GM12892 (cell line): ENCODE data around the gene NME9.

ENCODE experiments used
- DNase-seq: peaks from one replicate; pipeline ENCODE4 v3.0.0; 2011; ENCODE audit not compliant: insufficient read length
- FAIRE-seq: peaks from 2 replicates; lab custom pipeline; 2011; peaks lifted over from hg19 to GRCh38; lab: Jason Lieb, UNC
- POLR2A ChIP-seq: IDR thresholded peaks from 2 replicates; pipeline ENCODE4 v1.6.1; 2011; ENCODE audit warnings: low read depth, low read length, control low read depth
- POLR2AphosphoS5 ChIP-seq: IDR thresholded peaks from 2 replicates; pipeline ENCODE4 v1.6.1; 2011; ENCODE audit warnings: low read depth, low read length, control low read depth
- TAF1 ChIP-seq: IDR thresholded peaks from 2 replicates; pipeline ENCODE4 v1.6.1; 2011; ENCODE audit warnings: low read depth, mild to moderate bottlenecking, control low read depth, low read length, borderline replicate concordance

Gene NME9

GRCh38 chr3:138370321-138370720 lies 40.7 kb upstream of the NME9 start:
- TF ChIP-seq POLR2AphosphoS5 (no peak), TAF1 (no peak), POLR2A (no peak)
- no peak for FAIRE-seq
- DNase-seq, result no peak

- TF ChIP-seq POLR2A, result no peak
- no peak for TF ChIP-seq TAF1
- TF ChIP-seq POLR2AphosphoS5, result no peak
- DNase-seq (no peak), FAIRE-seq (no peak)
Measured at GRCh38 chr3:138369151-138369900, 39.7 kb upstream of the NME9 start.

- FAIRE-seq (no peak), DNase-seq (no peak)
- TF ChIP-seq TAF1, result no peak
- TF ChIP-seq POLR2A, result no peak
- TF ChIP-seq POLR2AphosphoS5, result no peak
Measured at GRCh38 chr3:138367911-138368310, 38.3 kb upstream of the NME9 start.

- TF ChIP-seq POLR2A, result no peak
- TF ChIP-seq TAF1, result no peak
- no peak for TF ChIP-seq POLR2AphosphoS5
- FAIRE-seq, result no peak
- no peak for DNase-seq
Measured at GRCh38 chr3:138367326-138367850, 37.7 kb upstream of the NME9 start.

- DNase-seq (no peak), FAIRE-seq (no peak)
- TF ChIP-seq TAF1 (no peak), POLR2AphosphoS5 (no peak), POLR2A (no peak)
Measured at GRCh38 chr3:138366006-138366759, 36.5 kb upstream of the NME9 start.

GRCh38 chr3:138365253-138365555 lies 35.6 kb upstream of the NME9 start:
- FAIRE-seq, result no peak
- no peak for DNase-seq
- TF ChIP-seq POLR2AphosphoS5 (no peak), POLR2A (no peak), TAF1 (no peak)

- no peak for FAIRE-seq
- DNase-seq, result no peak
- no peak for TF ChIP-seq TAF1
- no peak for TF ChIP-seq POLR2AphosphoS5
- TF ChIP-seq POLR2A, result no peak
Measured at GRCh38 chr3:138364356-138365252, 35.0 kb upstream of the NME9 start.

- FAIRE-seq (no peak), DNase-seq (no peak)
- no peak for TF ChIP-seq TAF1
- TF ChIP-seq POLR2AphosphoS5, result no peak
Measured at GRCh38 chr3:138363322-138363721, 33.7 kb upstream of the NME9 start.

- DNase-seq (no peak), FAIRE-seq (no peak)
- TF ChIP-seq TAF1, result no peak
- no peak for TF ChIP-seq POLR2AphosphoS5
- no peak for TF ChIP-seq POLR2A
Measured at GRCh38 chr3:138362538-138362937, 32.9 kb upstream of the NME9 start.

GRCh38 chr3:138361561-138361971 lies 31.9 kb upstream of the NME9 start:
- no peak for DNase-seq
- FAIRE-seq, result no peak
- TF ChIP-seq POLR2AphosphoS5 (no peak), TAF1 (no peak), POLR2A (no peak)
